DMS53 treated with DMSO at 0.1 percent for 48 hours (cell line): Measurements from ENCODE around the gene PROS1.
"Not testable (repeated sequence)": the region's sequence is repeated elsewhere in the genome, so short reads cannot be mapped to it uniquely, and the experiment has no call there.

Source experiments
- DNase-seq: peaks from one replicate; lab custom pipeline; 2025; ENCODE audit not compliant: unreplicated experiment; lab: John Stamatoyannopoulos, UW

Gene PROS1

DNA sequence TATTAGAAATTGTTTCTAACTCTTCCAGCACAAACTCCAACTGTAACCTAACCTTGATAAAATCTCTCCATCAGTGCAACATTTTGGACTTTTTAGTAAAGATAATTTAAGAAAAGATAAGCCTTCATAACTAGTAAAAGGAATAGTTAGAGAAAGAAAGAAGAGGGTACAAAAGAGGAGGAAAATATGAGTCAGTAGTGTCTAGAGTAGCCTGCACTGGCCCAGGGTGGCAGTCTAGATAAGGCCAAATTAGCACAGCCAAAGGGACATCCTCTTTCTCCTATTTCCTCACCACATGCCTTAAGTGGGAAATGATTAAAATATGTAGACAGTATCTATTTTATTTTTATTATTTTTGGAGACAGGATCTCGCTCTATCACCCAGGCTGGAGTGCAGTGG, 3.7 kb downstream of the PROS1 start:
- no peak for DNase-seq

DNA sequence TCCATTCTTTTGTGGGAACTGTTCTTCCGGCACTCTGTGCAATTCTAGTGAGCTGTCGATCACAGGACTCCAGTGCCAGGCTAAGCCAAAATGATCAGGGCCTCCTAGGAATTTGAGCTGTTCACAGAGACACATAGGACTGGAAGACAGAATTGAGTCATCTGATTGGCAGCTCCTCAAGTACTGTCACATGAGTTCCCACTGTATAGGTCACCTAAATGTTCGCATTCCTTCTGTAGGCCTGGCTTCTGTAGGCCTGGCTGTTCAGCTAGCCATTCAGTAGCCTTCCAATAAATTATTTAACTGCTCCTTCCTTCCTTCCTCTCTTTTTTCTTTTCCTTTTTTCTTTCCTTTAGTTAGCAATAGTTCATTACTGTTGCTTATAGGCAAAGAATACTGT, 4.3 kb downstream of the PROS1 start:
- no peak for DNase-seq

DNA sequence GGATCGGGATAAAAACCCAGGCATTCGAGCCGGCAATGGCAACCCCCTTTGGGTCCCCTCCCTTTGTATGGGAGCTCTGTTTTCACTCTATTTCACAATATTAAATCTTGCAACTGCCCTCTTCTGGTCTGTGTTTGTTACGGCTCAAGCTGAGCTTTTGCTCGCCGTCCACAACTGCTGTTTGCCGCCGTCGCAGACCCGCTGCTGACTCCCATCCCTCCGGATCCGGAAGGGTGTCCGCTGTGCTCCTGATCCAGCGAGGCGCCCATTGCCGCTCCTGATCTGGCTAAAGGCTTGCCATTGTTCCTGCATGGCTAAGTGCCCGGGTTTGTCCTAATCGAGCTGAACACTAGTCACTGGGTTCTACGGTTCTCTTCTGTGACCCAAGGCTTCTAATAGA, 8.6 kb downstream of the PROS1 start:
- not testable (repeated sequence) for DNase-seq

DNA sequence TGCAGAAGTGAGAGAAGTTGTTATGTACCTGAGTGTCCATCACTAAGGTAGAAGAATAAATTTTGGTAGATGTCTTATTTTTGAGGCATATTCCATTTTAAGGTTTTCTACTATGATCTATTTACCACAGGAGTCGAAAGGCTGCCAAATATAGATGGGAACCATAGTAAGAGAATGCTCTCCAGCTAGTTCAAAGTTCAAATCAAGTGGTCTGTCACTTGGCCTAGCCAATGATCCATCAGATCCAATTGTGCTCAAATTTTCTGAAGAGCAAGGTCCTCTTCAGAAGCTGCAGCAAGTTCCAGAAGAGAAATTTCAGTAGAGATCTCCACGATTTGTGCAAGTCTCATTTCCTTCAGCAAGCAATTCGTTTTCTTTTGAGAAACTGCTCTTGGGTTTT, 10.9 kb downstream of the PROS1 start:
- no peak for DNase-seq

- DNase-seq, result no peak
These were observed 12.2 kb downstream of the PROS1 start for GRCh38 chr3:93961489-93961888.

GRCh38 chr3:93961026-93961425, 12.7 kb downstream of the PROS1 start:
- DNase-seq, result no peak

DNA sequence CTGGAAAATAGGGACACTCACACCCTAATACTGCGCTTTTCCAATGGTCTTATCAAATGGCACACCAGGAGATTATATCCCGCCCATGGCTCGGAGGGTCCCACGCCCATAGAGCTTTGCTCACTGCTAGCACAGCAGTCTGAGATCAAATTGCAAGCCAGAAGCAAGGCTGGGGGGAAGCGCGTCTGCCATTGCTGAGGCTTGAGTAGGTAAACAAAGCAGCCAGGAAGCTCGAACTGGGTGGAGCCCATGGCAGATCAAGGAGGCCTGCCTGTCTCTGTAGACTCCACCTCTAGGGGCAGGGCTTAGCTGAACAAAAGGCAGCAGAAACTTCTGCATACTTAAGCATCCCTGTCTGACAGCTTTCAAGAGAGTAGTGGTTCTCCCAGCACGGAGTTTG, 23.7 kb downstream of the PROS1 start:
- peak; percentile 17 for DNase-seq

DNA sequence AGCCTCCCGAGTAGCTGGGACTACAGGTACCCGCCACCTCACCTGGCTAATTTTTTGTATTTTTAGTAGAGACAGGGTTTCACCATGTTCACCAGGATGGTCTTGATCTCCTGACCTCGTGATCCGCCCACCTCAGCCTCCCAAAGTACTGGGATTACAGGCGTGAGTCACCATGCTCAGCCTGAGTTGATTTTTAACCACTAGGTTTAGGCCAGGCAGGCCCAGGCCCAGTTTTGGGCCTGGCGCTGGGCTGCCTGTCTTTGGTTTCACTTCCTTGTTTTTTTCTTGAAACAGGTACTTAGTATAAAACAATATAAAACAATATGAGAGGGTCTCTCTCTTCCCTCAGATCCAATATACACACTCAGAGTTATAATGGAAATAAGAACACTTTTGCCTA, 36.2 kb downstream of the PROS1 start:
- not testable (repeated sequence) for DNase-seq

GRCh38 chr3:93936549-93936948, 37.1 kb downstream of the PROS1 start:
- DNase-seq, result no peak

GRCh38 chr3:93934366-93935046, 39.2 kb downstream of the PROS1 start:
- no peak for DNase-seq

DNA sequence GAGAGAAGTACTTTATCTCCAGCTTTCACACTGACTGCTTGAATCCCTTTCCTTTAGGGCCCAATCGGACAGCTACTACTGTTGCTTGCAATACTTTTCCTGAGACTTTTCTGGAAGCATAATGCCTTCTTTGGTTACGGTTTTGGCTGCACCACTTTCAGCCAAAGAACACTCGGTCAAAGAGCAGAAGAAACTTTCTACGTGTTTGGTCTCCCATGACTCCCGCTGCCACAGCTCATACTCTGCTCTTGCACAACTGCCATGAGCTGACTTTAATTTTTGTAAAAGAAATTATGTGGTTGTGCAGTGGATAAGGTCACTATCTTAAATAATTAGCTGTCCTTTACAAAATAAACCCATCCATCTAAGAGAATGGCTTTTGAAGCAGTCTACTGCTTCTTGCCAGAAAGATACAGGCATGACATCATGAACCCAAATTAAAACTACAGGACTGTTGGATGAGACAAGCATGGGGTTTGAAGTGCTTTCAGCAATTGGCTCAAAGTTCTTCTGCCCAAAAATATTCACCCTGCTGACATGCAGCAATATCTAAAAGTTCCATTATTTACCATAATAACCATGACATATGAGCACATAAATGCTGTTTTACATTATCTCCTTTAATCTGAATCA, 42.0 kb downstream of the PROS1 start:
- DNase-seq, result no peak

DNA sequence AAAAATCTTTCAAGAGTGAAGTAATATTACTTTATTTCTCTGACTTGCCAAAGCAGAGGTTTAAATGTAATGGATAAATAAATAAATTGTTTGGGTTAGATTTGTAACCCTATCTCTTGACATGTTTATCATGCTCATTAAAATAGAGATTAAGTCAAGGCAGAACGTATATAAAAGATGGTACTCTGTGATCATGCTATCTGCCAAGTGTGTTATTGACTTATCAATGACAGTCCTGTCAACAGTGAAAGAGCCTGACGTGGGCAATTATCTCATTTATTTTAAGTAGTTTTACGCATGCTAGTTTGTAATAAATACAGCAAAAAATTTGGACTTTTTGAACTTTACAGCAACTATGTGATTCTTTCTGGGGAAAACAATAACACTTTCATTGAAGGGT, 43.7 kb downstream of the PROS1 start:
- DNase-seq, result no peak

DNA sequence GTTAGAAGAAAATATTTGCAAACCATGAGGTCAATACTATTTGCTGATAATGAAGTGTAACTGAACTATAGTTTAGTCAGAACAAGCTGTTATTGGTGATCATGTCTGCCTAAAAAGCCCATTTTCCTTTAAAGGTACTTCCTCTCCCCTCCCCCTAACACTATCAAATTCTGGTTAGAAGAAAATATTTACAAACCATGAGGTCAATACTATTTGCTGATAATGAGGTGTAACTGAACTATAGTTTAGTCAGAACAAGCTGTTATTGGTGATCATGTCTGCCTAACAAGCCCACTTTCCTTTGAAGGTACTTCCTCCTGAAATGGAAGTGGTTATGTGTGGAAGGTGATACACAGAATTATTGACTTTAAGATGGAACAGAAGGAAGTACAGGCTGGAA, 46.9 kb downstream of the PROS1 start:
- no peak for DNase-seq

- no peak for DNase-seq
These were observed 49.2 kb downstream of the PROS1 start for GRCh38 chr3:93924491-93924890.

GRCh38 chr3:93923006-93923405, 50.7 kb downstream of the PROS1 start:
- no peak for DNase-seq

- not testable (repeated sequence) for DNase-seq
These were observed 56.1 kb downstream of the PROS1 start for GRCh38 chr3:93917546-93918029.

- not testable (repeated sequence) for DNase-seq
These were observed 60.1 kb downstream of the PROS1 start for GRCh38 chr3:93913623-93914022.

DNA sequence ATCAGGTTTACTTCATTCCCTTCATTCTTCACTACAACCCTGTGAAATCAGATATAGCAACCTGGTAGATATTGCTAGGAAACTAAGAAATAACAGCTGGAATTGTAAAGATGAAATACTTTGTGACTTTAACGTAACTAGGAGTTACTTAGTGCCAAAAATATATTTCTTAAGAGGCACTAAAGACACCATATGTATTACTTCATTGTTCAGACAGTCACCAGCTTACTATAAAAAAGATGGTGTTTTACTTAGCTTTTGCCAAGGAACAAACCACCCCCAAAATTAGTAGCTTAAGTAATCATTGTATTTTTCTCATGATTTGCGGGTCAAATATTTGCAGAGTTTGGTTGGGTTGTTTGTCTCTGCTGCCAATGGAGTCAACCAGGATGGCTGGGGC, 62.5 kb downstream of the PROS1 start:
- DNase-seq, result no peak

- no peak for DNase-seq
These were observed 63.6 kb downstream of the PROS1 start for GRCh38 chr3:93910097-93910496.

DNA sequence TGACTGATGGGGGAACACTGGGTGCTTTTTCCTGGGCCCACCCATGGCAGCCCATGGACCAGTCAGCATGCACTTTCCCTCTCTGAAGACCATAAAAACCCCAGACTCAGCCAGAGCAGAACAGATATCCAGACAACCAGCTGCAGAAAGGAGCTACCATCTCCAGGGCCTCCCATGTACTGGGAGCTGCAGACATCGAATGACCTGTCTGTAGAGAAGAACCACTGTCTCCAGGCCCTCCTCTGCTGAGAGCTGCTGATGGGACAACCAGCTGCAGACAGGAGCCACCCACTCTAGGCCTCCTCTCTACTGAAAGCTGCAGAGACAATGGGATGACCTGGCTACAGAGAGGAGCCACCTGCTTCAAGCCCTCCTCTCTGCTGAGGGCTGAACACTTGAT, 66.6 kb downstream of the PROS1 start:
- DNase-seq, result no peak

- no peak for DNase-seq
These were observed 67.5 kb downstream of the PROS1 start for GRCh38 chr3:93906245-93906644.

GRCh38 chr3:93904568-93904967, 69.1 kb downstream of the PROS1 start:
- DNase-seq, result no peak
